OCI-LY3 (cell line): ENCODE data around the gene SCUBE3.

Source experiments
- H2AFZ ChIP-seq: fragments of 200-600, 300-600 bp; shearing (Covaris generic); 2 replicates; pipeline ENCODE4 v1.6.0; 2014; ENCODE audit warnings: antibody characterized with exemption, low read depth, low read length
- H3K27ac ChIP-seq: fragments of 200-600, 300-600 bp; sonication (generic); 2 replicates; pipeline ENCODE4 v1.5.1; 2014; ENCODE audit warnings: mild to moderate bottlenecking, low read length, moderate library complexity, mixed read lengths
- H3K27me3 ChIP-seq: fragments of 200-600, 300-600 bp; sonication (generic); 2 replicates; pipeline ENCODE4 v1.6.1; 2014; ENCODE audit warnings: low read depth, low read length, mixed read lengths
- H3K36me3 ChIP-seq: fragments of 200-600, 300-600 bp; sonication (generic); replicated peaks from 2 replicates; pipeline ENCODE3; 2014; ENCODE audit warnings: low read depth, low read length, mixed read lengths
- H3K4me1 ChIP-seq: fragments of 300-600, 200-600 bp; sonication (generic); 2 replicates; pipeline ENCODE4 v1.6.1; 2014; ENCODE audit warnings: low read length, mixed read lengths
- H3K4me2 ChIP-seq: fragments of 200-600, 300-600 bp; sonication (generic); 2 replicates; pipeline ENCODE4 v1.6.1; 2014; ENCODE audit warnings: low read length, mixed read lengths
- H3K4me3 ChIP-seq: fragments of 300-600, 200-600 bp; sonication (generic); 2 replicates; pipeline ENCODE4 v1.5.1; 2014; ENCODE audit warnings: antibody characterized with exemption, mild to moderate bottlenecking, low read length, moderate library complexity
- H3K79me2 ChIP-seq: fragments of 300-600, 200-600 bp; shearing (Covaris generic); 2 replicates; pipeline ENCODE4 v1.6.1; 2014; ENCODE audit warnings: mild to moderate bottlenecking, low read length, mixed read lengths
- H3K9ac ChIP-seq: fragments of 300-600, 200-600 bp; shearing (Covaris generic); 2 replicates; pipeline ENCODE4 v1.6.0; 2014; ENCODE audit warnings: mild to moderate bottlenecking, low read length, moderate library complexity
- H3K9me3 ChIP-seq: fragments of 200-600, 300-600 bp; shearing (Covaris generic); 2 replicates; pipeline ENCODE4 v1.6.1; 2014; ENCODE audit warnings: low read length, mixed read lengths; ENCODE audit not compliant: insufficient read depth
- H4K20me1 ChIP-seq: fragments of 200-600, 300-600 bp; sonication (generic); 2 replicates; pipeline ENCODE4 v1.6.1; 2016; ENCODE audit warnings: low read length, mixed read lengths; ENCODE audit not compliant: insufficient read depth
- EZH2phosphoT487 ChIP-seq: fragments of 200-600 bp; shearing (Covaris generic); IDR thresholded peaks from 2 replicates; pipeline ENCODE4 v1.6.1; 2018; ENCODE audit warnings: antibody characterized with exemption, mixed run types, low read depth
- TF ChIP-seq, protein P1 (sequence below): fragments of 200-600, 300-600 bp; sonication (generic); IDR thresholded peaks from 2 replicates; pipeline ENCODE4 v1.5.1; 2014; ENCODE audit warnings: antibody characterized with exemption, low read length, low read depth

SCUBE3 gene

DNA sequence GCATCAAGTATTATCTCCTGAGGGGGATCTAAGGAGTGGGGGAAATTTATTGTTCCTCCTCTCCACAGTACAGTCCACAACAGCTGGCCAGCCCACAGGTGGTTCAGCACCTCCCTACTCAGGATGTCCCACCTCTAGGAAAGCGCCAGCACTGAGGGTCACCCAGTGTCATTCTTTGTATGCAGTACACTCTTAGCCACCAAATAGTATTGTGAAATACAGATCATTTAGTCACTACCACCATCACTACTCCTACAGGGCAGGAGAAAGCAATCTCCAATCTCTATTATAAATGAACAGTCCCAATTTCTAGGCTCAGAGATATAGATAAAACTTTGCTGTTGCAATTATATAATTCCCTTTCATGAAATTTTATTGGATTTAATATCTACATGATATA lies 39.5 kb downstream of the SCUBE3 start:
- TF ChIP-seq, protein P1, sequence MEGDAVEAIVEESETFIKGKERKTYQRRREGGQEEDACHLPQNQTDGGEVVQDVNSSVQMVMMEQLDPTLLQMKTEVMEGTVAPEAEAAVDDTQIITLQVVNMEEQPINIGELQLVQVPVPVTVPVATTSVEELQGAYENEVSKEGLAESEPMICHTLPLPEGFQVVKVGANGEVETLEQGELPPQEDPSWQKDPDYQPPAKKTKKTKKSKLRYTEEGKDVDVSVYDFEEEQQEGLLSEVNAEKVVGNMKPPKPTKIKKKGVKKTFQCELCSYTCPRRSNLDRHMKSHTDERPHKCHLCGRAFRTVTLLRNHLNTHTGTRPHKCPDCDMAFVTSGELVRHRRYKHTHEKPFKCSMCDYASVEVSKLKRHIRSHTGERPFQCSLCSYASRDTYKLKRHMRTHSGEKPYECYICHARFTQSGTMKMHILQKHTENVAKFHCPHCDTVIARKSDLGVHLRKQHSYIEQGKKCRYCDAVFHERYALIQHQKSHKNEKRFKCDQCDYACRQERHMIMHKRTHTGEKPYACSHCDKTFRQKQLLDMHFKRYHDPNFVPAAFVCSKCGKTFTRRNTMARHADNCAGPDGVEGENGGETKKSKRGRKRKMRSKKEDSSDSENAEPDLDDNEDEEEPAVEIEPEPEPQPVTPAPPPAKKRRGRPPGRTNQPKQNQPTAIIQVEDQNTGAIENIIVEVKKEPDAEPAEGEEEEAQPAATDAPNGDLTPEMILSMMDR, result no peak
- TF ChIP-seq EZH2phosphoT487, result no peak
- Histone ChIP-seq H3K36me3 (no peaks in the 10 kb centered on the region), H3K9ac (no peak overlapping the region), H3K27ac (no peak overlapping the region), H3K9me3 (no peaks in the 10 kb centered on the region), H3K4me1 (peaks cover 3% of the 10 kb centered on the region), H3K4me3 (no peak overlapping the region), H3K27me3 (no peaks in the 10 kb centered on the region), H3K4me2 (no peak overlapping the region), H2AFZ (no peak overlapping the region), H4K20me1 (no peaks in the 10 kb centered on the region), H3K79me2 (peaks cover 2% of the 10 kb centered on the region; the same call in 1 of the 2 replicates)

DNA sequence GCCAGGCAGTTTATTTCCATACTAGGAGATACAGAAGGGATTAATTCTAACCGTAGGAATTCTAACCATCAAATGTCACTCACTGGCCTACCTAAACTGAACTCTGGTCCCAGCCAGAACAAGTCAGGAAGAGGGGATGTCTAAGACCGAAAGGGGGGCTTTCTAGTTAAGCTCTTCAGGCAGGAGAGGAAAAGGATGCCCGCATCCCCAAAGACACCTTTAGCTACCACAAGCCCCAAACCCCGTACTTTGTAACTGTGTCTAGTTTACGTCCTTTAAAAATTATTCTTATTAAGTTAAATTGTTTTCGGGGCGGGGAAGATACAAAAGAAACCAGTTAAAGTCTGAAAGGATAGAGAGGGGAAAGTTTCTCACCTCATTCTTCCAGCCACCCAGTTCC lies 44.6 kb downstream of the SCUBE3 start:
- peak overlapping the region; percentile 89 for H3K4me3 ChIP-seq
- TF ChIP-seq, protein P1, result no peak
- TF ChIP-seq EZH2phosphoT487, result no peak
- H4K20me1 ChIP-seq, result no peaks in the 10 kb centered on the region
- 0 out of 2 replicates have a peak overlapping the region, but pooled peaks have one; percentile 42 for H2AFZ ChIP-seq
- H3K9ac ChIP-seq, result peak overlapping the region; percentile 92
- no peaks in the 10 kb centered on the region for H3K27me3 ChIP-seq
- H3K79me2 ChIP-seq, result peaks cover 10% of the 10 kb centered on the region
- H3K36me3 ChIP-seq, result no peaks in the 10 kb centered on the region
- peak overlapping the region; percentile 88 for H3K4me2 ChIP-seq
- no peaks in the 10 kb centered on the region for H3K9me3 ChIP-seq
- 0 out of 2 replicates have a peak overlapping the region, but pooled peaks have one; percentile 66 for H3K27ac ChIP-seq
- H3K4me1 ChIP-seq, result peaks cover 13% of the 10 kb centered on the region

DNA sequence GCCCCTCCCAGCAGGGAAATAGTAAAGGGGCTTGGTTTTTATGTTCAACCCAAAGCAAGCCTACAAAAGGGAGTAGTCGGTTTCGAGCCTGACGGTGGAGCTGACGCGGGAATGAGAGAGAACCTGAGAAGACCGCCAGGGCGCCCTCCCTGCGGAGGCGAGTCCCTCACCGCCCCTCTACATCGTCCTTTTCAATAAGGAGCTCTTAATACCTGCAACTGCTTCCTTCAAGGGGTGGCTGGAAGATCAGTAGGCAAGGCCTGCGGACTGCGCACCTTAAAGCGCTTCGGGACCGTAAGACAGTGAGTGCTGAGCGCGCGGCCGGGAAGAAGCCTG lies 45.1 kb downstream of the SCUBE3 start:
- H3K27me3 ChIP-seq, result no peaks in the 10 kb centered on the region

DNA sequence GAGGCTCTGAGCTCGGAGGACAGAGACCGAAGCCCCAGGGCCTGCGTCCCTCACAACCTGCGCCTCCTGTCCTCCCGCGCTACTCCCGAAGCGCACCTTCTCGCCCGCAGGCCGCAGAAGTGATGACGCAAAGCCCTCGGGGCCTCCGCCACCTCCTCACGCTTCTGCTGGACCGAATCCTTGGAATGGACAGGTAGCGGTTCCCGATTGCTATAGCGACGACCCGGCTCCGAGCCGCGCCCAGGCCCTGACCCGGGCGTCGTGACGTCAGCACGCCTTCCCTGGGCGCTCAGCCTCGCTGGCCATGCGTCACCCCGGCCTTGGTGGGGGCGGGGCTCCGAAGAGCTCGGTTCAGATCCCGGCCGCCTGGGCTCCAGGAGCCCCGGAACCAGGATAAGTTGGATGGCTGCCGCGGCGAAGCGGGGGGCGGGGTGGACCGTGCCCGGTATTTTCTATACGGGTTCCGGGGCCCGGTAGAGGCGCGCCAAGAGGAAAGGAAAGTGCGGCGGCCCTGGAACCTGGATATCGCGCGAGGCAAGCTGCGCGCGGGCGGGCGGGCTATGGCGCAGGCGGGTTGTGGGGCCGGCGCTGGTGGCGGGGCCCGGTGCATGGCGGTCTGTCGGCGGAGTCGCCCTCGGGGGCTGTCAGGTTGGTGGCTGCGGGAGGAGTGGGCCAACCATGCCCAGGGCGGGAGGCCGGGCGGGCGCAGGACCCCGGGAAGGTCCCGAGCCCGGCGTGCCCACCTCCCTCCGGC lies 45.6 kb downstream of the SCUBE3 start, which contains the start of gene ZNF76:
Gene ZNF76, plus strand, starts transcription at position 542 of the 754 bp plus-strand sequence. CDS start 21,417 bp downstream, outside the sequence.
- peaks cover 10% of the 10 kb centered on the region for H3K79me2 ChIP-seq
- H3K4me3 ChIP-seq, result peak within 1 kb of the TSS; percentile 89
- peak within 1 kb of the TSS; percentile 83 for H2AFZ ChIP-seq
- H3K9me3 ChIP-seq, result no peaks in the 10 kb centered on the region
- H3K4me2 ChIP-seq, result peak within 1 kb of the TSS; percentile 96
- H3K36me3 ChIP-seq, result no peaks in the 10 kb centered on the region
- peak within 1 kb of the TSS; percentile 92 for H3K9ac ChIP-seq
- H3K4me1 ChIP-seq, result peaks cover 19% of the 10 kb centered on the region
- H3K27ac ChIP-seq, result peak within 1 kb of the TSS; percentile 66
- no peak for TF ChIP-seq EZH2phosphoT487
- TF ChIP-seq, protein P1, result no peak
- H3K27me3 ChIP-seq, result no peaks in the 10 kb centered on the region
- H4K20me1 ChIP-seq, result no peaks in the 10 kb centered on the region

More for the DNA sequence above, 45.1 kb downstream of the SCUBE3 start:
- peak overlapping the region; percentile 66; the same call in 1 of the 2 replicates for H3K27ac ChIP-seq
- H3K4me3 ChIP-seq, result peak overlapping the region; percentile 89
- no peaks in the 10 kb centered on the region for H3K36me3 ChIP-seq
- H3K4me2 ChIP-seq, result peak overlapping the region; percentile 88
- H2AFZ ChIP-seq, result peak overlapping the region; percentile 42; the same call in 1 of the 2 replicates
- H4K20me1 ChIP-seq, result no peaks in the 10 kb centered on the region
- no peaks in the 10 kb centered on the region for H3K9me3 ChIP-seq
- peaks cover 14% of the 10 kb centered on the region for H3K4me1 ChIP-seq
- H3K79me2 ChIP-seq, result peaks cover 10% of the 10 kb centered on the region
- H3K9ac ChIP-seq, result peak overlapping the region; percentile 92
- TF ChIP-seq, protein P1, result no peak
- no peak for TF ChIP-seq EZH2phosphoT487
